GM12872 (cell line): ENCODE measurements around the gene AHDC1.

Experiments
- TF ChIP-seq, protein P1 (sequence below): IDR thresholded peaks from 3 replicates; pipeline ENCODE4 v1.5.1; 2011; ENCODE audit warnings: low read depth, mild to moderate bottlenecking, low read length, moderate library complexity; ENCODE audit not compliant: insufficient read depth

Gene AHDC1

DNA sequence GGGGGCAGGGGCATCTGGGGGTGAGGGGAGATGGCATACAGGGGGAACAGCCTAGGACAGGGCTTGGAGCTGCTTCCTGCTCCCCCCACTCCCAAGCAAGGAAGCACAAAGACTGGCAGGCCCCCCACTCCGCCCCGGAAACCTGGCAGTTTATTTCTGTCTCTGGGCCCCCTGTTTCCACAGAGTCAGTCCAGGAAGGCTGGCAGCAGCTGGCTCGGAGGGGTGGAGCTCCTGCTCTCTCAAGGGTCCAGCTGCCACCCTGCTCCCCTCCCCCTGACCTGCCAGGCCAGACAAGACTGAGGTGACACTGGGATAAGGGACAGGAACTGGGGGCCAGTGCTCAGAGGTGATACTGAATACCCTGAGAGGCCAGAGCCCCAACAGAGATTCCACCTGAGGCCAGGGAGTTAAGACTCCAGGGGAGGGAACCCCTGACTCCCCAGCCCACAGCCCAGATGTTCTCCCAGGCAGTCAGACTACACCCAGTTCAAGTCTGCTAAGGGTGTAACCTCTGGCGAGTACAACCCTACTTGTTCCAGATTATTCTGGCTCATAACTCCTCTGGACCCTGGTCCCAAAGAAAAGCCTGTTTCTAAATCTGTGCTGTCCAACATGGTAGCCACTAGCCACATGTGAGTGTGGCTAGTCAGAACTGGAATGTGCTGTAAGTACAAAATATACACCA lies 26.3 kb downstream of the AHDC1 start:
- TF ChIP-seq, protein P1, sequence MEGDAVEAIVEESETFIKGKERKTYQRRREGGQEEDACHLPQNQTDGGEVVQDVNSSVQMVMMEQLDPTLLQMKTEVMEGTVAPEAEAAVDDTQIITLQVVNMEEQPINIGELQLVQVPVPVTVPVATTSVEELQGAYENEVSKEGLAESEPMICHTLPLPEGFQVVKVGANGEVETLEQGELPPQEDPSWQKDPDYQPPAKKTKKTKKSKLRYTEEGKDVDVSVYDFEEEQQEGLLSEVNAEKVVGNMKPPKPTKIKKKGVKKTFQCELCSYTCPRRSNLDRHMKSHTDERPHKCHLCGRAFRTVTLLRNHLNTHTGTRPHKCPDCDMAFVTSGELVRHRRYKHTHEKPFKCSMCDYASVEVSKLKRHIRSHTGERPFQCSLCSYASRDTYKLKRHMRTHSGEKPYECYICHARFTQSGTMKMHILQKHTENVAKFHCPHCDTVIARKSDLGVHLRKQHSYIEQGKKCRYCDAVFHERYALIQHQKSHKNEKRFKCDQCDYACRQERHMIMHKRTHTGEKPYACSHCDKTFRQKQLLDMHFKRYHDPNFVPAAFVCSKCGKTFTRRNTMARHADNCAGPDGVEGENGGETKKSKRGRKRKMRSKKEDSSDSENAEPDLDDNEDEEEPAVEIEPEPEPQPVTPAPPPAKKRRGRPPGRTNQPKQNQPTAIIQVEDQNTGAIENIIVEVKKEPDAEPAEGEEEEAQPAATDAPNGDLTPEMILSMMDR, result no peak

DNA sequence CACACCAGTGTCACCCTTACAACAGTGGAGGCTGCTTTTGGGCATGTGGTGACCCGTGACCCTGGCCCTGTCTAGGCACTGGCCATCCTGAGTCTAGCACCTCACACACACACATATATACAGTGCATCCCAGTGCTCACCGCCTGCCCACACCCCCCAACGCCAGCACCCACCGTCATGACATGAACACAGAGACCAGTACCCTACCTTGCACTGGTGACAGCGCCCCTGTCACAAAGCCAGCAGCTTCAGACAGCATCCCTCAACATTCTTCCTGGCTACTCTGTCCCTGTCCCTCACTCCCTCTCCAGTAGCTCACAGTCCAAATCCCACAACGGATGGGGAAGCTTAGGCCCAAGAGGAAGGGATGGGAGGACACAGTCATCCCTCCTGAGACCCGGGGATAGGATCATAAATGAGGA lies 27.1 kb downstream of the AHDC1 start:
- TF ChIP-seq, protein P1, result no peak

DNA sequence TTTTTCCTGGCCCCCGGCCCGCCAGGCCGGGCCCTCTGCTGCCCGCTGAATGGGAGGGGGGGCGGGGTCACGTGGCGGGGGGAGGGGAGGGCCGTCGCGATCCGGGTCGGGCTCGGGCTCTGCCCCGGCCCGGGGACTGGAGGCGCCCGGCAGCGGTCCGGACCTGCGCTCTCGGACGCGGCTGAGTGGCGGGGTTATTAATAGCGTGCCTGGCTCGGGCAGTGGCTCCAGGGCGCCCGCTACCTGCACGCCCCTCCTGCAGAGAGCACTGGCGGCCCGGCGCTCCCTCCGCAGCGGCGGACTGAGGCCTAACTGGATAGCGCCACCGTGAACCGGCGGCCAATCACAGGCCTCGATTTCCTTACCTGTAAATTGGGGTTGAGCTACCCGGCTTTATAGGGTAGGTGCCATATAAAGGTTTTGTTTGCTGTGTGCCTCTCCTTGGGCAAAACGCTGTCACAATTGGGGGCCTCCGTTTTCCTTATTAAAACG lies 28.1 kb downstream of the AHDC1 start:
- TF ChIP-seq, protein P1, result peak; percentile 9; the same call in 1 of the 3 replicates

DNA sequence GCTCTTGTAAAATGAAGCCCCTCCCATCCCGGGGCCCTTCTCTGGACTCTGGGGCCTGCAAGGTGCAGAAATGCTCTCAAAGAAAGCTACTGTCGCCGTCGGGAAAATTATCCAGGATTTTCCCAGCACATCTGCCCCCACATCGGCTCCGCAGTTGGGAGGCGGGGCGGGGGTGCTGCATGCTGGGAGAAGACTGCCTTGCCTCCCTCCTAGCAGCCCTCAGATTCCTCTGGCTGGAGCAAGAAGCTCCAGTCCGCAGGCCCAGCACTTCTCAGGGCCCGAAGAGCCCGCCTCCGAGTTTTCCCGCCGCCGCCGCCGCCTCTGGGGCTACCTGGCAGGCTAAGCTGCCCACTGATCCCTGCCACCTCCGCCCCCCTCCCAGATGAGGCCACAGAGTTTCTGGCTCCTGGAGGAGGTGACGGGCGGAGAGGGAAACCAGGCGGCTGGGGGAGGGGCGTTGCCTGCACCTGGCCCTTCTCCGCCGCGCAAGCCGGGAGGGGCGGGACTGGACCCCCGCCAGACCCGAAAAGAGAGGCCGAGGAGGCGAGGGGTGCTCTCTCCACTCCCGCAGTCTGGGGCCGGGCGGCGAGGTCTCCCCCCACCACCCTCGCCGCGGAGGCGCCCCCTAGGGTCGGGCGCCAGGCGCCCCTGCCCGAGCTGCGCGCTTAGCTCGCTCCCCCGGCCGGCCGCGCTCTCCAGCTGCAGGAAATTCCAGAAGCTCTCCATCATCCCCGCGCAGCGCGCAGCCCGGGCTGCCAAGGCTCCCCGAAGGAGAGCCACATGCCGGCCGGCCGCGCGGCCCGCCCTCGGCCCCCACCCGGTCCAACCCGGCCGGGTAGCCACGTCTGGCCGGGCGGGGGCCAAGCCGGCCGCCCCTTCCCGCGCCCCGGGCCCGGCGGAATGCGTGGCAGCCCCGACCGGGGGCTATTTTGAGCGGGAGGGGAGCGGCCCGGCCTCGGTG lies 28.8 kb downstream of the AHDC1 start:
- TF ChIP-seq, protein P1, result peak; percentile 29; the same call in 1 of the 3 replicates

DNA sequence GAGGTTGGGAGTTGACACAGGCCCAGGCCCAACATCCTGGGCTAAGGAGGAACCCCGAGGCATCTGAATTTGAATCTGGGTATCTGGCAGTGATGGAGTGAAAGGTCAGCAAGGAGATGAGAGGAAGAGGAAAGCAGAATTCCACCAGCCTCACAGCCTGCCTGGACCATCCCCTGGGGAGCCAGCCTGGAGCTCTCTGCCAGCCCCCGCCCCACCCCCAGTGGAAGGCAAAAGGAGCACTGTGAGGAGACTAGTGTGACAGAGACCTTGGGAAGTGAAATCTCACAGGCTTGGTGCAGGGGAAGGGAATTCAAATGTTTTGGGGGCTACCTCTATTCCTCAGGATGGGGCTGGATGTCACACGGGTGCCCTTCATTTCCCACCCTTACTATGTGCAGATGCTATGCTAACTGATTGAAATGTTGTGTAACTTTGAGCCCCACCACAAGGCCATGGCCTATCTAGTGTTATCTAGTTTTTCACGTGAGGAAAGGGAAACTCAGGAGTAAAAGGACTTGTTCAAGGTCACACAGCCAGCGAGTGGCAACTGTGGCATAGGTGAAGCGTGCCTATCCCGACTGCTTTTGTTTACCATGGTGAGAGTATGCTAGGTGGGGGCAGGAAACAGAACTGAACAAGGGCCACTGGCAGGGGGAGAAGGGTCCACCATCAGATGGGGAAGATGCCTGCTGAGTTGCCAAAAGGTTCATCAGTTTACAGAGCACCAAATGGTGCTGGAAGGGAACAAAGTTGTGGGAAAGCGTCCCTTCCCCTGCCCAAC lies 29.8 kb downstream of the AHDC1 start:
- TF ChIP-seq, protein P1, result no peak

DNA sequence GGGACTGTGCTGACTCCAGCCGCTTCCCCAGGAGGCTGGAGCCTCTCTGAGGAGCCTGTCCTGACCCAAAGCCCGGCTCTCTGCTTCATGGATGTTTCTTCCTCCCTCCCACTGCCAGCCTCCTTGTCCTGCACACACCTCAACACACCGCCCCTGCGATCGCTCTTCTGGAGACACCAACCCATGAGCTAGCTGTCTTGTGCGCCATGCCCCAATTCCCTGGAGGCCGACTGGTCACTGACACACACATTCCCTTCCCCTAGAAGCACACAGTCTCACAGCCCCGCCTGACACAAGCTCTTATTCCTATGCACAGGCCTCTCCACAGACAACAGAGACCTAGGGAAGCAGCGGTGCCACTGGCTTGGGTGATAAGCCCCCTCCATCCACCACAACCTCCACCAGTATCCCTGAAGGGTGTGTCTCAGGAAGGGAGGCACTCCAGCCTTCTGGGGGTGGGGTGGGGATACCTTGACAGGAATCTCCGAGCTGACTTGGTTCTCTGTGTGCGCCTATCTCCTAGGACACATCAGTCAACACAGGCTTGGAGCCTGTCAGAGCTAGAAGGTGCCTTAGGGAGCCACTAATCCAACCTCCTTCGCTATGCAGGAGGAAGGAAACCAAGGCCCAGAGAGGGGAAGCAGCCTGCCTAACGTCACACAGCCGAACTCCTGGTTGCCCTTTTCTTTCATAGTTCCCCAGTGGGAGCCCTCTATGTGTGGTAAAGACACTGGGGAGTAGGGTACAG lies 31.1 kb downstream of the AHDC1 start:
- TF ChIP-seq, protein P1, result no peak
